ENCODE data around the gene LHPP.
"Not testable (repeated sequence)": the region's sequence is repeated elsewhere in the genome, so short reads cannot be mapped to it uniquely, and the experiment has no call there.

LHPP gene

DNA sequence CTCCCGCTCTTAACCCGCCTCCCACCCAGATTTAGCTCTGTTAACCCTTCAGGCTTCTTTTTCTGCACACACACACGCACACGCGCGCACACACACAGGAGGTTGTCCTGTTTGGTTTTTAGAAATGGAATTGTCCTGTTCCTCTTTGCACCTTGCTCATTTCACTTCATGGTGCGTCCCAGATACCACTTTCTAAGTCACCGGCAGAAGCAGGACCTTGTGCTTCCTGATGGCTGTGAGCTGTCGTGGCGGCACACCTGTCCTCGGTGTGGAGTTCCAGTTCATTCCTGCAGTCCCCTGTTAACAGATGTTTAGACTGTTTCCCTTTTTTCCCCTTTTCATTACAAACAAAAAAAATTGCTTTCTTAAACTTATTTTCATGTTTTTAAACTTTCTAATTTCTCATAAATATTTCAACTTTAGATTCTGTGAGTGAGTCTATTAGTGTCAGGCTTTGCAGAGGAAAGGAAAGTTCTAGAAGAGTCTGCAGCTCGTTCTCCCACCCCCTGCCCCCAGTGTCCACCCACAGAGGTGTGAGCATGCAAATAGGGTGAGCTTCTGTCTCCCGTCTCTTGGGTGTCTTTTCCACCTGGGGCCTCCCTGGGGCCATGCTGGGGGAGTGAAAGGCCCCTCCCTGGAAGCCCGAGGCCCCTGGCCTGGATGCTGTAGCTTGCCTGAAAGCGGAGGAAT lies 85.5 kb downstream of the LHPP start:
- H3K4me1 ChIP-seq (ENCODE audit: insufficient read depth, poor library complexity, severe bottlenecking) = no peaks in the 10 kb centered on the region
- no peak for DNase-seq (ENCODE audit: low spot score)
- TF ChIP-seq, protein P1, sequence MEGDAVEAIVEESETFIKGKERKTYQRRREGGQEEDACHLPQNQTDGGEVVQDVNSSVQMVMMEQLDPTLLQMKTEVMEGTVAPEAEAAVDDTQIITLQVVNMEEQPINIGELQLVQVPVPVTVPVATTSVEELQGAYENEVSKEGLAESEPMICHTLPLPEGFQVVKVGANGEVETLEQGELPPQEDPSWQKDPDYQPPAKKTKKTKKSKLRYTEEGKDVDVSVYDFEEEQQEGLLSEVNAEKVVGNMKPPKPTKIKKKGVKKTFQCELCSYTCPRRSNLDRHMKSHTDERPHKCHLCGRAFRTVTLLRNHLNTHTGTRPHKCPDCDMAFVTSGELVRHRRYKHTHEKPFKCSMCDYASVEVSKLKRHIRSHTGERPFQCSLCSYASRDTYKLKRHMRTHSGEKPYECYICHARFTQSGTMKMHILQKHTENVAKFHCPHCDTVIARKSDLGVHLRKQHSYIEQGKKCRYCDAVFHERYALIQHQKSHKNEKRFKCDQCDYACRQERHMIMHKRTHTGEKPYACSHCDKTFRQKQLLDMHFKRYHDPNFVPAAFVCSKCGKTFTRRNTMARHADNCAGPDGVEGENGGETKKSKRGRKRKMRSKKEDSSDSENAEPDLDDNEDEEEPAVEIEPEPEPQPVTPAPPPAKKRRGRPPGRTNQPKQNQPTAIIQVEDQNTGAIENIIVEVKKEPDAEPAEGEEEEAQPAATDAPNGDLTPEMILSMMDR (IDR thresholded peaks at IDR 0.05; ENCODE audit: poor library complexity, severe bottlenecking) = no peak
- ATAC-seq (ENCODE audit: low read depth) = no peak
- no peak overlapping the region for H3K4me3 ChIP-seq (ENCODE audit: severe bottlenecking)
- no peak overlapping the region for H3K27ac ChIP-seq (ENCODE audit: poor library complexity, severe bottlenecking)
- no peaks in the 10 kb centered on the region for H3K9me3 ChIP-seq (ENCODE audit: severe bottlenecking)
- no peaks in the 10 kb centered on the region for H3K36me3 ChIP-seq (ENCODE audit: low read depth)
- no peaks in the 10 kb centered on the region for H3K27me3 ChIP-seq (ENCODE audit: insufficient read depth, poor library complexity, severe bottlenecking)

DNA sequence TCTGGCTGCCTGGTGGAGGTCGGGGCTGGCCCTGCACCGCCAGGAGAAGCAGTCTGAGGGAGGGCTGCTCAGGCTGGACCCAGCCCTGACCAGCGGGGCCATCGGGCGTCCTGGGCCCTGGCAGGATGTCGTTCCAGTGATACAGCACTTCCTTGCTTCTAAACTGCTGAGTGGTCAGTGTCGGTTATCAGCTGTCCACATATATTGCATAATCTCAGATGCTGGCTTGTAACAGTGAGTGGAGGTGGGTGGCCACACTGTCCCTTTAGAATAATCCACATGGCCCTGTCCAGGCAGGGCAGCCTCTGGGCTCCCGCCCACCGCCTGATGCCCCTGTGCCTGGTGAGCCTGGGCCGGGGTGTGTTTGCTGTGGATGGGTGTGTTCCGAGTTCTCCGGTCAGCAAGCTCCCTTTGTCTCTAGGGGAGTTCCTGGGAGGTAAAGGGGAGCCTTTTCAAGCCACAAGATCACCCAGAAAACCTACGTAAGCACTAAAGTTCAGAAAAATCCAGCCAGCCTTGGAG lies 86.1 kb downstream of the LHPP start:
- Histone ChIP-seq H3K4me3 (ENCODE audit: severe bottlenecking) (no peak overlapping the region), H3K36me3 (ENCODE audit: low read depth) (no peaks in the 10 kb centered on the region), H3K9me3 (ENCODE audit: severe bottlenecking) (no peaks in the 10 kb centered on the region), H3K27me3 (ENCODE audit: insufficient read depth, poor library complexity, severe bottlenecking) (no peaks in the 10 kb centered on the region), H3K4me1 (ENCODE audit: insufficient read depth, poor library complexity, severe bottlenecking) (no peaks in the 10 kb centered on the region), H3K27ac (ENCODE audit: poor library complexity, severe bottlenecking) (no peak overlapping the region)
- DNase-seq (ENCODE audit: low spot score) = no peak
- TF ChIP-seq, protein P1 (IDR thresholded peaks at IDR 0.05; ENCODE audit: poor library complexity, severe bottlenecking) = no peak
- ATAC-seq (ENCODE audit: low read depth) = no peak

DNA sequence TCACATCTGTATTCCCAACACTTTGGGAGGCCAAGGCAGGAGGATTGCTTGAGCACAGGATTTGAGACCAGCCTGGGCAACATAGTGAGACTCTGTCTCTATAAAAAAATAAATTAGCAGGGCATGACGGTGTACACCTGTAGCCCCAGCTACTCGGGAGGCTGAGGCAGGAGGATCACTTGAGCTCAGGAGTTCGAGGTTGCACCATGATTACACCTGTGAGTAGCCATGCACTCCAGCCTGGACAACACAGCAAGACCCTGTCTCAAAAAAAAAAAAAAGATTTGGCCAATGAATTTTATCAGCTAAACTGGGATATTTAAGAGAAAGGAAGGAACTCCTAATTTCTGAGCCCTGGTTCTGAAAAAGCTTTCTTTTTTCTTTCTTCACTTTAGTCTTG lies 87.5 kb downstream of the LHPP start:
- not testable (repeated sequence) for H3K4me3 ChIP-seq (ENCODE audit: severe bottlenecking); ATAC-seq (ENCODE audit: low read depth)

DNA sequence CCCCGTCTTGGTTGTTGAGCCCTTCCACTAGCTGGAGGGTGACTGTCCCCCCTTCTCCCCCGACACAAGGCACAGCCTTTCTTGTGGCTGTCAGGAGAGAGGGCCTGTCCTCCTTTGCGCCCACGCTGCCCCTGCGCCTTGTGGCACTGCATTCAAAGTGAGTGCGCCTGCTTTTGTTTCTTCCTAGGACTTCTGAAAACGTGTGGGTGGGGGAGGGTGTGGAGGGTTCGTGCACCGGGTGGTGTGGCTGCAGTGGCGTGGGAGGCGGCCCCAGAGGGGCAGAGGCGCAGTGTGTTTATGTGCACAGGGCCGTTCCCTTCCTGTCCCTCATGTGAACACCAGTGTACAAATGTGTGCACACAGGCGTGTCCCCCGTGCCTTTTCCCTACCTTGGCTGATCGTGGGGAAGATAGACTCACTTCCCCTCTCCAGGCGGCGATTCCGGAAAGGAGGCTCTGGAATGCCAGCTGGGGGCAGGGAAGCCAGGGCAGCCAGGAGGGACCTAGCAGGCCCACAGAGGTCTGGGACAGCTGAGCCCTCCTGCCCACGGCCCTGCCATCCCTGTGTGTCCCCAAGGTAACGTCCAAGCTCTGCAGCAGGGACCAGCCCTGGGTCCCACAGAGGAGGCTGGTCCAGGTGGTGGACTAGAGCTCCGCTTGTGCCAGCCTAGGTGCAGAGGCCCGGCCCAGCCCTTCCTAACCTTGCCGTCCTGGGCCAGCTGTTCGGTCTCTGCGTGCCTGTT lies 88.8 kb downstream of the LHPP start:
- DNase-seq (ENCODE audit: low spot score) (no peak), ATAC-seq (ENCODE audit: low read depth) (no peak)
- no peaks in the 10 kb centered on the region for H3K36me3 ChIP-seq (ENCODE audit: low read depth)
- no peaks in the 10 kb centered on the region for H3K4me1 ChIP-seq (ENCODE audit: insufficient read depth, poor library complexity, severe bottlenecking)
- no peaks in the 10 kb centered on the region for H3K9me3 ChIP-seq (ENCODE audit: severe bottlenecking)
- H3K4me3 ChIP-seq (ENCODE audit: severe bottlenecking) = no peak overlapping the region
- no peak overlapping the region for H3K27ac ChIP-seq (ENCODE audit: poor library complexity, severe bottlenecking)
- no peaks in the 10 kb centered on the region for H3K27me3 ChIP-seq (ENCODE audit: insufficient read depth, poor library complexity, severe bottlenecking)
- TF ChIP-seq, protein P1 (IDR thresholded peaks at IDR 0.05; ENCODE audit: poor library complexity, severe bottlenecking) = no peak

More for the DNA sequence above, 87.5 kb downstream of the LHPP start:
- not testable (repeated sequence) for H3K4me1 ChIP-seq (ENCODE audit: insufficient read depth, poor library complexity, severe bottlenecking); H3K27me3 ChIP-seq (ENCODE audit: insufficient read depth, poor library complexity, severe bottlenecking); H3K27ac ChIP-seq (ENCODE audit: poor library complexity, severe bottlenecking); H3K36me3 ChIP-seq (ENCODE audit: low read depth); H3K9me3 ChIP-seq (ENCODE audit: severe bottlenecking); DNase-seq (ENCODE audit: low spot score)

DNA sequence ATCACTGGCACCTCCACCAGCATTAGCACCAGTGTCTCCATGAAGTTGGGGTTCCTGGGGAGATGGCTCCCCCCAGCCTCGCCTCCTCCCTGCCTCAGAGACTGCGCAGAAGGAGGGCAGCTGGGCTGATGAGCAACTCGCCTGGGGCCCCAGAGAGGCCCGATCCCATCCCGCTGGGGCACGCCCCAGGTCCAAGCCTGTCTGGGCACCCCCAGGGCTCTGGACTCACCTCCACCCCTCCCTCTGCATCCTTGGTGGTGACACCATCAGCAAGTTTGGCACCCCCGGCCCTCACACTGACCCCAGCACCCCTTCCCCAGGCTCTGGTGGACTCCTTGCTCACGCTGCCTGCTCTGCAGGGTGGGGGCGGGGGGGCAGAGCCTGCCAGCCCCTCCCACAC lies 89.5 kb downstream of the LHPP start:
- Histone ChIP-seq H3K4me3 (ENCODE audit: severe bottlenecking) (no peak overlapping the region), H3K9me3 (ENCODE audit: severe bottlenecking) (no peaks in the 10 kb centered on the region), H3K27me3 (ENCODE audit: insufficient read depth, poor library complexity, severe bottlenecking) (no peaks in the 10 kb centered on the region), H3K36me3 (ENCODE audit: low read depth) (no peaks in the 10 kb centered on the region), H3K27ac (ENCODE audit: poor library complexity, severe bottlenecking) (no peak overlapping the region), H3K4me1 (ENCODE audit: insufficient read depth, poor library complexity, severe bottlenecking) (no peaks in the 10 kb centered on the region)
- ATAC-seq (ENCODE audit: low read depth) = no peak
- DNase-seq (ENCODE audit: low spot score) = no peak
- TF ChIP-seq, protein P1 (IDR thresholded peaks at IDR 0.05; ENCODE audit: poor library complexity, severe bottlenecking) = no peak
